ENCODE data around the gene BEST4. TPM values are rescaled to one million over a fixed set of nuclear protein-coding genes. Genes with fewer than 3 reads are reported as not detected.

BEST4 gene
- total and polyA plus RNA-seq, 7 donors: 0.08 TPM; not detected in 6

GRCh38 chr1:44822981-44823451, 35.0 kb upstream of the BEST4 start:
- no peaks in the 10 kb centered on the region for H3K36me3 ChIP-seq (ENCODE audit: insufficient read depth in 1 of 2, low read depth in 1 of 2)
- no peaks in the 10 kb centered on the region for H3K27me3 ChIP-seq (ENCODE audit: insufficient read depth in 3 of 3, low read length in 2 of 3)
- H3K4me3 ChIP-seq: no peak overlapping the region
- intact Hi-C loops (cut with DNase I): loop anchor here in 1 of 2 donors (5.0 kb wide), 1 partner anchor 36 kb away; the partner anchor contains the start of gene BEST4
- H3K9me3 ChIP-seq: no peaks in the 10 kb centered on the region
- DNase-seq (peak in 1 of 2 donors; percentile 58), ATAC-seq (no peak)
- H3K4me1 ChIP-seq: no peaks in the 10 kb centered on the region
- TF ChIP-seq CTCF (IDR thresholded peaks at IDR 0.05): no peak
- H3K27ac ChIP-seq: no peak overlapping the region
- WGBS, 3 donors: 82 to 83% (median 83%) methylated on average over 14 to 15 of the region's 15 CpGs

GRCh38 chr1:44822131-44822701, 34.2 kb upstream of the BEST4 start:
- no peak for ATAC-seq
- 71 to 77% (median 72%) methylated on average over 6 of the region's 6 CpGs for WGBS, 3 donors
- no peaks in the 10 kb centered on the region for H3K27me3 ChIP-seq (ENCODE audit: insufficient read depth in 3 of 3, low read length in 2 of 3)
- intact Hi-C loops (cut with DNase I): loop anchor here in 1 of 2 donors (5.0 kb wide), 1 partner anchor 35 kb away; the partner anchor contains the start of gene BEST4
- no peak overlapping the region for H3K27ac ChIP-seq
- no peaks in the 10 kb centered on the region for H3K36me3 ChIP-seq (ENCODE audit: insufficient read depth in 1 of 2, low read depth in 1 of 2)
- peak in 1 of 2 donors; percentile 54 for DNase-seq
- no peaks in the 10 kb centered on the region for H3K4me1 ChIP-seq
- H3K9me3 ChIP-seq: no peaks in the 10 kb centered on the region
- TF ChIP-seq CTCF (IDR thresholded peaks at IDR 0.05): no peak
- H3K4me3 ChIP-seq: no peak overlapping the region

DNA sequence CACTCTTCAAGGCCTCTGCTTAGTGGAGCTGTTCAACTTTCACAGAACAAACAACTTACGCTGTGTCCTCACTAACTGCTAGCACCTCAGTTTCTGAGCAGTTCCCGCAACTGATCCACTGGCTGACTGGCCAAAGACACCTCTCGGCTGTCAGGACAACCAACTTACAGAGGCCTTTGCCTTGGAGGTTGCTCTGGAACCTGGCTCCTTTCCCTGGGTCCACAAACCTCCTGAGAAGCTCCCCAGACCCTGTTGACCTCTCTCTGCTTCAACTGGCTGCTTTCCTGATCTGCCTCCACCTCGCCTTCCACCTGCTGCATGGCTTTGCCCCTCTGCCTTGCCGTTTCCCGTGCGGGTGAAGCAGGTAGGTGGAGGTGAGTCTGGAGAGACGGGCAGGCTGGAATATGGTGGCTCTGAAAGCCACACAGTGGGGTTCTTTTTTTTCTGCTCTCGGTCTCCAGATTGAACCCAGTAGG, 33.3 kb upstream of the BEST4 start:
- no peak overlapping the region for H3K27ac ChIP-seq
- TF ChIP-seq CTCF (IDR thresholded peaks at IDR 0.05): no peak

DNA sequence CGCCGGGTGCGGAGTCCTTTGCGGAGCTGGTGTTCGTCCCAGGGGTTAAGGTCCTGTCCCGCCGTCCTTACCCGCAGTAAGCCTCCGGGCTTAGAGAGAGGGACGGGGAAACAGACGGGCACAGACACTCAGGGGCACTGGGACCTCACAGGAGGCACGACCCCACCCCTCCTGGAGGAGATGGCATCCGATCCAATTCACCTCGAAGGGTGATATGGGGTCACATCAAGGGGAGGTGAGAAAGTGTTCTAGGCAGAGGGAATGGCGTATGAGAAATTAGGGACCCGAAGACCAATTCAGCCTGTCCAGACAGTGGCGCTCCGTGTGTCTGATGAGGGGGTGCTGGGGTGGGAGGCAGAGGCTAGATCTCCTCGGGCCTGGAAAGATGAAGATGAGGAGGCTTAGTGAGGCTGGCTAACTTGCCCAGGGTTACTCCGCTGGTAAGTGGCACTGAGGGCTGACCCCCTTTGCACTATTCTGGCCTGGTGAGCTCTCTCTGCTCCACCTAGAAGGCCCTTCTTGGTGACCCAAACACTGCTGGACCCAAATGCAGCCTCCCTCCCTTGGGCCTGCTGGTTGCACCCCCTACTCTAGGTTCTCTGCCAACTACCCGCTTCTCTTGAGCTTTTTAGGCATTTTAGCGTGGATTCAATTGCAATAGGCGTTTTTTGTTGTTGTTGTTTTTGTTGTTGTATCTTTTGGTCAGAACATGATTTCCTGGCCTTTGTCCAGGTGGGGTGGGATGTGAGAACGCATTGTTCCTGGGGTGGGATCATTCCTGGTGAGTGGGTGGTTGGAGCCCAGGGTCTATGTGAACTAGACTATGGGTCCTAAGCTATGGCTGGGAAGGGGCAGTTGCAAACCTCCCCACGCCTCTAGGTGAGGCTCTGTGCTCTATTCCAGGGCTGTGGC, 32.6 kb upstream of the BEST4 start:
- intact Hi-C loops (cut with DNase I): loop anchor here in 1 of 2 donors (5.0 kb wide), 1 partner anchor 33 kb away; the partner anchor contains the start of gene BEST4
- Histone ChIP-seq H3K36me3 (ENCODE audit: insufficient read depth in 1 of 2, low read depth in 1 of 2) (no peaks in the 10 kb centered on the region), H3K4me1 (no peaks in the 10 kb centered on the region), H3K4me3 (peak overlapping the region; percentile 77), H3K27me3 (ENCODE audit: insufficient read depth in 3 of 3, low read length in 2 of 3) (no peaks in the 10 kb centered on the region), H3K27ac (peak overlapping the region; percentile 96), H3K9me3 (no peaks in the 10 kb centered on the region)
- DNase-seq: peak in 1 of 2 donors; percentile 4
- 21 to 24% (median 23%) methylated on average over 25 of the region's 25 CpGs for WGBS, 3 donors
- peak; percentile 16 to 36 (median 20) for ATAC-seq
- no peak for TF ChIP-seq CTCF (IDR thresholded peaks at IDR 0.05)

More for the DNA sequence above, 33.3 kb upstream of the BEST4 start:
- intact Hi-C loops (cut with DNase I): loop anchor here in 1 of 2 donors (5.0 kb wide), 1 partner anchor 34 kb away; the partner anchor contains the start of gene BEST4
- ATAC-seq (no peak), DNase-seq (peak in 1 of 2 donors; percentile 37)
- no peaks in the 10 kb centered on the region for H3K9me3 ChIP-seq
- no peaks in the 10 kb centered on the region for H3K27me3 ChIP-seq (ENCODE audit: insufficient read depth in 3 of 3, low read length in 2 of 3)
- peak overlapping the region; percentile 77 for H3K4me3 ChIP-seq
- WGBS, 3 donors: 87 to 92% (median 89%) methylated on average over 9 of the region's 9 CpGs
- no peaks in the 10 kb centered on the region for H3K4me1 ChIP-seq
- no peaks in the 10 kb centered on the region for H3K36me3 ChIP-seq (ENCODE audit: insufficient read depth in 1 of 2, low read depth in 1 of 2)

All from psoas muscle (tissue), 8 donors.